ENCODE measurements around the gene CD164L2.

The CD164L2 gene

GRCh38 chr1:27400963-27401341 lies 17.8 kb upstream of the CD164L2 start:
- Histone ChIP-seq H3K4me3 (ENCODE audit: low read length) (no peak overlapping the region), H3K27me3 (ENCODE audit: low read depth, low read length) (no peaks in the 10 kb centered on the region), H3K79me2 (ENCODE audit: low read length) (no peaks in the 10 kb centered on the region), H2AFZ (ENCODE audit: low read depth, low read length) (no peak overlapping the region), H3K9ac (ENCODE audit: low read length) (no peak overlapping the region), H3K9me3 (ENCODE audit: insufficient read depth, low read length) (no peaks in the 10 kb centered on the region), H3K4me2 (ENCODE audit: low read length) (no peak overlapping the region), H3K4me1 (ENCODE audit: low read length) (no peaks in the 10 kb centered on the region), H3K36me3 (replicated peaks; ENCODE audit: low read depth, low read length) (no peaks in the 10 kb centered on the region), H4K20me1 (ENCODE audit: insufficient read depth, low read length) (no peaks in the 10 kb centered on the region), H3K27ac (ENCODE audit: low read length) (no peak overlapping the region)
- TF ChIP-seq CTCF (IDR thresholded peaks at IDR 0.05; ENCODE audit: low read depth, low read length) (no peak), EZH2phosphoT487 (IDR thresholded peaks at IDR 0.05; ENCODE audit: low read depth) (no peak)

DNA sequence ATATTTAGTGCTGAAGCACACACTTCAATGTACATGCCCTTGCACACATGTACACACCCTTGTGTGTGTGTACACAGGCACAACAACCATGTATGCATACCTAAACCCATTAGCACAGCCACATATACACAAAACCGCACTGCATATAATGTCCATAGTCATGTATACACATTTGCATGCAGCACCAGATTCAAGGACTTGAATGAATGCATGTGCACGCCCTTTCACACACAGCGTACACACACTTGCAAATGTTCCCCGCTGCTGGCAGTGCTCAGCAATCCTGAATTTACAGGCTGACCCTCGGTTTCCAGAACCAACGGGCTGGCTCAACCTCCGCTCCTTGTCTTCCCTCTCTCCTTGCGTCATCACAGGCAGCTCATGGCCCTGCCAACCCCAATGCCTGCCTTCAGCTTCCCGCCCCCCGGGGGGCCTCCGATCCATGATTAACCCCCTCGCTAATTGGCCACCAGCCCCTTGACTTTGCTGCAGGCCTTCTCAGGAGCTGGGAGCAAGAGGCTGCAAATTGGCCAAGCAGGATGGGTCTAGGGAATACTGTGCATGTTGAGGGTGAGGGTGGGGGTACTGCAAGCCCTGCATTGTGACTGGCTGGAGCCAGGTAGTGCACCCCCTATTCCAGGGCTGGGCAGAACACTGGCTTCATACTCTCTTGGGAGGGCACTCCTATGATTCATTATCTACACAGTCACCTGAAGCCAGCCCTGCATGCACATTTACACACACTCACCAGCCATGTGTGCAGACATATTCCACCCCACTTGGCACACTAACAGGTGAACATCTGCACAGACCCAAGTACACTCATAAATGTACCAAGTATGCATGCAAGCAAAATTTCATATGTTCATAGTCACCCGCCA lies 17.2 kb upstream of the CD164L2 start:
- Histone ChIP-seq H3K36me3 (replicated peaks; ENCODE audit: low read depth, low read length) (no peaks in the 10 kb centered on the region), H3K27ac (ENCODE audit: low read length) (no peak overlapping the region), H3K4me1 (ENCODE audit: low read length) (peaks cover 5% of the 10 kb centered on the region; the same call in 1 of the 2 replicates), H3K79me2 (ENCODE audit: low read length) (no peaks in the 10 kb centered on the region), H3K4me2 (ENCODE audit: low read length) (no peak overlapping the region), H3K4me3 (ENCODE audit: low read length) (no peak overlapping the region), H4K20me1 (ENCODE audit: insufficient read depth, low read length) (no peaks in the 10 kb centered on the region), H3K27me3 (ENCODE audit: low read depth, low read length) (no peaks in the 10 kb centered on the region), H3K9ac (ENCODE audit: low read length) (no peak overlapping the region), H2AFZ (ENCODE audit: low read depth, low read length) (no peak overlapping the region), H3K9me3 (ENCODE audit: insufficient read depth, low read length) (no peaks in the 10 kb centered on the region)
- TF ChIP-seq EZH2phosphoT487 (IDR thresholded peaks at IDR 0.05; ENCODE audit: low read depth) (no peak), CTCF (IDR thresholded peaks at IDR 0.05; ENCODE audit: low read depth, low read length) (no peak)

DNA sequence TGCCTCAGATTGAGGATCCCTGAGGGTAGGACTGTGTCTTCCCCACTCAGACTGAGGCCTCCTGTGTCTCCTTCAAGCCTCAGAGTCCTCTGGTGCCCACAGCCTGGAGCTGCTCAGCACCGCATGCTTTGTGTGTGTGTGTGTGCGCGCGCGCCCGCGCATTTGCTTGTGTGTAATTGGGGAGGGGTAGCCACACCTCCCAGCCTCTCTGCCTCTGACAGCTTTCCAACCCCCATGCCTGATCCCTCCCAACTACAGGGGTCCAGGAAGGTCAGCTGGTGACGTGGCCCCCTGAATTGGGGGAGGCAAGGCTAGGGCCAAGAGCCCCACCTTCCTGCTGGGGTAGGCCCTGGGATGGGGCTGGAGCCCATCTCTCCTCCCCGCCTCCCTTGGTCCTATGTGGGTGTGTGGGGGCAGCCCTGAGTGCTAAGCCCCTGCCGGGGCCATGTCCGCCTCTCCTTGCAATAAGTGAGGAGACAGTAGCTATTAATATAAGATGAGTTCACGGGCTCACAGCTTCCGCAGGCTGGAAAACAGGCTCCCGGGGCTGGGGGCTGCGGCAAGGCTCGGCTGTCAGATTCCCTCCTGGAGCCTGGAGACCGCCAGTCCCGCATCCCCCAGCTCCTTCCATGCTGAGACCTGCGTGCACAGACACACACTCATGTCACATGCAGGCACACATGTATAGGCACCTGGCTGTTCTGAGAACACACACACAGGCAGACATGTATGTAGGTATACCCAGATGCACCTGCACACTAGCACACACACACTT lies 16.3 kb upstream of the CD164L2 start:
- H3K79me2 ChIP-seq (ENCODE audit: low read length): no peaks in the 10 kb centered on the region
- H2AFZ ChIP-seq (ENCODE audit: low read depth, low read length): no peak overlapping the region
- no peak for TF ChIP-seq CTCF (IDR thresholded peaks at IDR 0.05; ENCODE audit: low read depth, low read length)
- no peak for TF ChIP-seq EZH2phosphoT487 (IDR thresholded peaks at IDR 0.05; ENCODE audit: low read depth)
- no peaks in the 10 kb centered on the region for H3K36me3 ChIP-seq (replicated peaks; ENCODE audit: low read depth, low read length)
- no peaks in the 10 kb centered on the region for H3K9me3 ChIP-seq (ENCODE audit: insufficient read depth, low read length)
- H4K20me1 ChIP-seq (ENCODE audit: insufficient read depth, low read length): no peaks in the 10 kb centered on the region
- no peak overlapping the region for H3K27ac ChIP-seq (ENCODE audit: low read length)
- peaks cover 5% of the 10 kb centered on the region; the same call in 1 of the 2 replicates for H3K4me1 ChIP-seq (ENCODE audit: low read length)
- H3K4me2 ChIP-seq (ENCODE audit: low read length): no peak overlapping the region
- H3K9ac ChIP-seq (ENCODE audit: low read length): no peak overlapping the region
- H3K4me3 ChIP-seq (ENCODE audit: low read length): no peak overlapping the region
- no peaks in the 10 kb centered on the region for H3K27me3 ChIP-seq (ENCODE audit: low read depth, low read length)
